CD4-positive, alpha-beta T cell (primary cell): ENCODE data around the gene ITGA2B. TPM values are rescaled to one million over a fixed set of nuclear protein-coding genes. Genes with fewer than 3 reads are reported as not detected.

ENCODE experiments used
- ATAC-seq: fragments of 200-7000 bp; cut with Tn5 transposase; one replicate; pipeline ENCODE4 v1.10.0; 2022; ENCODE audit warnings: mild to moderate bottlenecking; ENCODE audit not compliant: poor library complexity
- CTCF ChIA-PET: fragments of 350-600 bp; sonication (Branson Sonifier 250); formaldehyde crosslinking; loops from one replicate; lab custom pipeline; 2021; ENCODE audit warnings: antibody characterized with exemption, inconsistent platforms; lab: Charles Lee
- POLR2A ChIA-PET: fragments of 350-600 bp; sonication (Branson Sonifier 250); formaldehyde crosslinking; loops from one replicate; lab custom pipeline; 2021; ENCODE audit warnings: antibody characterized with exemption, inconsistent platforms; lab: Charles Lee
- DNase-seq, 14 experiments: peaks; one replicate each; pipeline ENCODE4 v3.0.0-alpha.2; 2013 to 2020; ENCODE audit warnings: mixed read lengths in 2 of 14
- H3K27ac ChIP-seq, 2 donors: one replicate each; pipeline versions ENCODE4 v1.5.1 to v1.7.0; 2013; ENCODE audit warnings: low read length in 2 of 2, low read depth in 1 of 2, mild to moderate bottlenecking in 1 of 2
- H3K27me3 ChIP-seq, 2 experiments: 1 replicate in 1 of 2; 2 replicates in 1 of 2; pipeline versions ENCODE4 v1.6.1 to v1.7.0; 2013; ENCODE audit warnings: low read length in 2 of 2, control low read depth in 1 of 2, mild to moderate bottlenecking in 1 of 2, moderate library complexity in 1 of 2; ENCODE audit not compliant: insufficient read depth in 2 of 2, control insufficient read depth in 1 of 2
- H3K36me3 ChIP-seq: one replicate; pipeline ENCODE4 v1.6.1; 2013; ENCODE audit warnings: low read length, control low read depth; ENCODE audit not compliant: insufficient read depth
- H3K4me1 ChIP-seq: one replicate; pipeline ENCODE4 v1.6.1; 2013; ENCODE audit warnings: low read length, control low read depth; ENCODE audit not compliant: insufficient read depth
- H3K4me3 ChIP-seq: one replicate; pipeline ENCODE4 v1.5.1; 2013; ENCODE audit warnings: mild to moderate bottlenecking, low read length, moderate library complexity
- H3K9me3 ChIP-seq, 2 experiments: 1 replicate in 1 of 2; 2 replicates in 1 of 2; pipeline versions ENCODE4 v1.6.1 to v1.7.0; 2013; ENCODE audit warnings: low read length in 2 of 2, mild to moderate bottlenecking in 2 of 2, control low read depth in 1 of 2, moderate library complexity in 1 of 2; ENCODE audit not compliant: control insufficient read depth in 1 of 2, insufficient read depth in 1 of 2
- H3K27ac Mint-ChIP-seq: one replicate; pipeline ENCODE4 v1.8.0; 2020; ENCODE audit warnings: mixed read lengths
- H3K27me3 Mint-ChIP-seq: one replicate; pipeline ENCODE4 v1.8.0; 2021; ENCODE audit warnings: mixed read lengths
- H3K36me3 Mint-ChIP-seq: one replicate; pipeline ENCODE4 v1.8.0; 2021; ENCODE audit warnings: low read depth, mixed read lengths
- H3K4me1 Mint-ChIP-seq: one replicate; pipeline ENCODE4 v1.8.0; 2021; ENCODE audit warnings: low read depth, mixed read lengths
- H3K4me3 Mint-ChIP-seq: one replicate; pipeline ENCODE4 v1.8.0; 2020; ENCODE audit warnings: mild to moderate bottlenecking, mixed read lengths
- H3K9me3 Mint-ChIP-seq: one replicate; pipeline ENCODE4 v1.8.0; 2020; ENCODE audit warnings: mixed read lengths
- intact Hi-C, 2 experiments: fragments of 100-400 bp; cut with DNase I in 1 of 2; cut with micrococcal nuclease in 1 of 2; formaldehyde crosslinking; loops; one replicate each; pipeline versions ENCODE4 v1.15.1 to v1.9.0; 2023 to 2025; cut with DNase I, micrococcal nuclease
- total RNA-seq, 174 experiments: library from RNA in 2 of 174; stranded (reverse) in 2 of 174; gene quantifications; one replicate each; pipeline ENCODE4 v1.2.3 and lab custom pipeline; 2021 to 2026
- TF ChIP-seq, protein P1 (sequence below): fragments of 200-600 bp; IDR thresholded peaks from one replicate; pipeline ENCODE4 v1.8.0; 2022; ENCODE audit warnings: antibody characterized with exemption, mild to moderate bottlenecking

The ITGA2B gene
- total RNA-seq, 2 experiments from 2014 or later: 0.85 to 0.87 TPM

DNA sequence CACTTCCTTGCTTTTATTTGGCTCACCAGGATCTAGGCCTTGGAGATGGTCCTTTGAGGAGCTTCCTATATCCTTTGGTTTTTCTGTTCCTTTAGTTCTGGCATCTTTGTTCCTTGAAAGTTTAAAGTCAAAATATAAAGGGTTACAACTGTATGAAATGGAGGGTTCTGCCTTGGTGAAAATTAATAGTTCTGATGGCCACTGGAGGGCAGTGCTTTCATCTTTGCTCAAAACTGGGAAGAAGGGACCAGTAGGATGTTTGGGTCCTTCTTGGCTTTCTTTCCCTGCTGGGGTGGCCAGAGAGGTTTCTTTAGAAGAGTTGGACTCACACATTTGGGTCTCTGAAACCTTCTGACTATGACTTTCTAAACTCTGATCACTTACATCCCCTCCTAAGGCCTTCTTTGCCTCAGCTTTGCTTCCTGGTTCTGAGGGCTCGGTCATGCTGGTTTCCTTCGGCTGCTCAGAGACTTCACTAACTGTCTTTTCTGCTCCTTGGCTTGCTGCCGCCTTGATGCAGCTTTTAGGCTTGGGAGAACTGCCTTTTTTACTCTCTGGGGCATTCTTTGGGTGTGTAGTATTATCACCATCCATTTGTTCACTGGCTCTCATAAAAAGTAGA, 10.9 kb upstream of the ITGA2B start:
- no peak for ATAC-seq
- Mint-ChIP-seq H3K4me3 (no peak overlapping the region), H3K36me3 (peaks cover 85% of the 10 kb centered on the region), H3K4me1 (no peaks in the 10 kb centered on the region), H3K27ac (no peak overlapping the region), H3K9me3 (no peaks in the 10 kb centered on the region), H3K27me3 (no peaks in the 10 kb centered on the region)
- intact Hi-C loops: no loop called here
- Histone ChIP-seq H3K27me3 (no peaks in the 10 kb centered on the region), H3K9me3 (no peaks in the 10 kb centered on the region), H3K36me3 (peaks cover 64% of the 10 kb centered on the region), H3K27ac (no peak overlapping the region), H3K4me3 (no peak overlapping the region), H3K4me1 (no peaks in the 10 kb centered on the region)
- TF ChIP-seq, protein P1, sequence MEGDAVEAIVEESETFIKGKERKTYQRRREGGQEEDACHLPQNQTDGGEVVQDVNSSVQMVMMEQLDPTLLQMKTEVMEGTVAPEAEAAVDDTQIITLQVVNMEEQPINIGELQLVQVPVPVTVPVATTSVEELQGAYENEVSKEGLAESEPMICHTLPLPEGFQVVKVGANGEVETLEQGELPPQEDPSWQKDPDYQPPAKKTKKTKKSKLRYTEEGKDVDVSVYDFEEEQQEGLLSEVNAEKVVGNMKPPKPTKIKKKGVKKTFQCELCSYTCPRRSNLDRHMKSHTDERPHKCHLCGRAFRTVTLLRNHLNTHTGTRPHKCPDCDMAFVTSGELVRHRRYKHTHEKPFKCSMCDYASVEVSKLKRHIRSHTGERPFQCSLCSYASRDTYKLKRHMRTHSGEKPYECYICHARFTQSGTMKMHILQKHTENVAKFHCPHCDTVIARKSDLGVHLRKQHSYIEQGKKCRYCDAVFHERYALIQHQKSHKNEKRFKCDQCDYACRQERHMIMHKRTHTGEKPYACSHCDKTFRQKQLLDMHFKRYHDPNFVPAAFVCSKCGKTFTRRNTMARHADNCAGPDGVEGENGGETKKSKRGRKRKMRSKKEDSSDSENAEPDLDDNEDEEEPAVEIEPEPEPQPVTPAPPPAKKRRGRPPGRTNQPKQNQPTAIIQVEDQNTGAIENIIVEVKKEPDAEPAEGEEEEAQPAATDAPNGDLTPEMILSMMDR: no peak
- CTCF ChIA-PET: no interaction called here
- DNase-seq: no peak
- POLR2A ChIA-PET: no interaction called here

DNA sequence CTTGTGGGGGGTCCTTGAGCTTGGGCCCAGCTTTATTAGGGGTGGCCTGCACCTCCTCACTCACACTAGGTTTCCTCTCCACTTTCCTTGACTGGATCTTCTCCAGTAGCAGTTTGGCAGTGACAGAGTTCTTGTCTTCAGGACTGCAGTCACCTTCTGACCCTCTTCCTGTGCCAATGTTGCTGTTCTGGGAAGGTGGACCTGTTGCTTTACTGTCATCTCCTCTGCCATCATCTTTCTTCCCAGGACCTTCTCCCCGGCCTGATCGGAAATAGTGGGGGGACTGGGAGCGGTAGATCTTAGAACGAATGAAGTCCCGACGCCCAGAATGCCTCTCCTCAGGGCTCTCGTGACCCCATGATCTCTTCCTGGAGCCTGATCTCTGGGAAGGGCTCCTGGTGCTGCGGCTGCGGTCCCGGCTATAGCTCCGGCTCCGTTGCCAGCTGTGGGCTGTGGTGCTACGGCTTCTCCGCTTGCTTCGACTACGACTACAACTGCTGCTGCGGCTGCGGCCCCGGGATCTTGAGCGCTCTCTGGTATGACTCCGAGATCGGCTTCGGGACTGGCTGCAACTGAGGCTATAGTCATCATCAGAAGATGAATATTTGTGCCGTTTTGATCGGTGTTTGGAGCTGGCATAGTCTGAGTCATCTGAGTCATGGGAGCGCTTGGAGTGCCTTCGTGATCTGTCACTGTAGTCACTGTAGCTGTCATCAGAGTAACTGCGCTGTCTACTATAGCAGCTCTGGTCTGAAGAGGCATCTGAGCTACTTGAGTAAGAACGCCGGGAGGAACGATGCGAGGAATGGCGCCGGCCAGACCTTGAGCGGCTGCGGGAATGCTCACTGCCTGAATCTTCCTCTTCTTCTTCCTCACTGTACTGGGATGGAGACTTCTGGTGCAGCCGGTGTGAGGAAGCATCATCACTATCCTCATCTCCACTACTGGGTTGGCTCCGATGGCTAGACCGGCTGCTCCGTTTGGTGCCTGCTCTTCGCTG, 9.5 kb upstream of the ITGA2B start:
- Histone ChIP-seq H3K27ac (no peak overlapping the region), H3K4me1 (no peaks in the 10 kb centered on the region), H3K27me3 (no peaks in the 10 kb centered on the region), H3K9me3 (no peaks in the 10 kb centered on the region), H3K36me3 (peaks cover 54% of the 10 kb centered on the region), H3K4me3 (no peak overlapping the region)
- TF ChIP-seq, protein P1: no peak
- Mint-ChIP-seq H3K27ac (no peak overlapping the region), H3K4me3 (no peak overlapping the region), H3K4me1 (no peaks in the 10 kb centered on the region), H3K36me3 (peaks cover 75% of the 10 kb centered on the region), H3K9me3 (no peaks in the 10 kb centered on the region), H3K27me3 (no peaks in the 10 kb centered on the region)
- intact Hi-C loops: no loop called here
- DNase-seq (no peak), ATAC-seq (no peak)
- ChIA-PET CTCF (interaction anchor here (1.3 kb wide), 1 partner anchor 14 kb away, joined by 3 read pairs; no protein-coding TSS in a partner anchor), POLR2A (interaction anchor here (0.6 kb wide), 1 partner anchor 18 kb away, joined by 4 read pairs; no protein-coding TSS in a partner anchor)

DNA sequence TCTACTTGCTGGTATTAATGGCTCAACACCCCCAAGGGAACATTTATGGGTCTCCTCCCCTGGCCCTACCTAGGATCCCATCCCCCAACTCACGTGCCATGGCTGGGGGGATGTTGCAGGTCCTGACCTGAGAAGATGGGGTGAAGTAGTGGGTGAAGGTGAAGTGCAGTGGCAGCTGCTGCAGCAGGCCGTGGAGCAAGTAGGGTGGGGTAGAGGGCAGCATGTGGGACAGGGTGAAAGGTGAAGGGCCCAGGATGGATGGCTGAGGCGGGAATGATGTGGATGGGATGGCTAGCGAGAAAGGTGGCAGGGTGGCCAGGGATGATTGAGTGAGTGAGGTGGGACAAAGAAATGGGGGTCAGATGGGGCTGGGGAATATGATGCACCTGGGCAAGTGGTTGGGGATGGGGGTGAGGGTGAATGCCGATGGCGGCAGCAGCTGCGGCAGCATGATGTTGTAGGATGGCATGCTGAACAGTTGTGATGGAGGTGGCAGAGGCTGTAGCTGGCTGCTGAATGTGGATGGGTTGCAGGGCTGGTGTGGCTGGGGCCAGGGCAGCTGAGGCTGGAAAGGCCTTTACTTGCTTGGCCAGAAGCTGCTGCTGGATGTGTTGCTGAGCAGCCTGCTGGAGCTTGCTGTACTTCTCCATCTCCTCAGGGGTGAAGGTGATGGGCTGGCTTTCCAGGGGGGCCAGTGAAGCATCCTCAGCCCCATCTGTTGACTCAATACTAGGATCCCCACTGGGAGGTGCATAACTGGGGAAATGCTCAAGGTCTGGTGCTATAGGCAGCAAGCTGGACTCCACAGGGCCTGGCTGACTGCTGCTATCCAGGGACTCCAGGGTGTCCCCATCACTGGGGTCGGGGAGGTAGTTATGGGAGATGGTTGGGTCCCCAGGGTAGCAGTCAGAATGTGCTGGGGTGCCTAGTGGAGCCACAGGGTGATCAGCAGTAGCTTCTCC, 8.3 kb upstream of the ITGA2B start:
- intact Hi-C loops: no loop called here
- H3K36me3 ChIP-seq: peaks cover 48% of the 10 kb centered on the region
- ATAC-seq (no peak), DNase-seq (no peak)
- POLR2A ChIA-PET: interaction anchor here (2.2 kb wide), 1 partner anchor 12 kb away, joined by 7 read pairs; no protein-coding TSS in a partner anchor
- H3K9me3 Mint-ChIP-seq: no peaks in the 10 kb centered on the region
- H3K27ac Mint-ChIP-seq: no peak overlapping the region
- TF ChIP-seq, protein P1: no peak
- no peaks in the 10 kb centered on the region for H3K27me3 ChIP-seq
- H3K27ac ChIP-seq: no peak overlapping the region
- H3K9me3 ChIP-seq: no peaks in the 10 kb centered on the region
- no peaks in the 10 kb centered on the region for H3K4me1 ChIP-seq
- H3K4me3 ChIP-seq: no peak overlapping the region
- peaks cover 66% of the 10 kb centered on the region for H3K36me3 Mint-ChIP-seq
- H3K27me3 Mint-ChIP-seq: no peaks in the 10 kb centered on the region
- CTCF ChIA-PET: interaction anchor here (1.3 kb wide), 1 partner anchor 13 kb away, joined by 3 read pairs; no protein-coding TSS in a partner anchor
- H3K4me1 Mint-ChIP-seq: no peaks in the 10 kb centered on the region
- no peak overlapping the region for H3K4me3 Mint-ChIP-seq
